KMS-11 (cell line): ENCODE results near the gene NDUFV2.
A peak's percentile ranks its signal among the peaks of the same experiment; 100 is the strongest.

Experiments
- H2AFZ ChIP-seq: fragments of 200-600 bp; sonication (generic); 2 replicates; pipeline ENCODE4 v1.6.1; 2016; ENCODE audit warnings: antibody characterized with exemption, mixed run types, low read depth
- H3K27ac ChIP-seq: fragments of 200-600 bp; sonication (generic); 2 replicates; pipeline ENCODE4 v1.6.1; 2016; ENCODE audit warnings: mild to moderate bottlenecking, mixed run types
- H3K27me3 ChIP-seq: fragments of 200-600 bp; sonication (generic); 2 replicates; pipeline ENCODE4 v1.6.1; 2017; ENCODE audit warnings: mild to moderate bottlenecking, low read depth, mixed run types, moderate library complexity; ENCODE audit not compliant: insufficient read depth
- H3K36me3 ChIP-seq: fragments of 200-600 bp; sonication (generic); 2 replicates; pipeline ENCODE4 v1.6.1; 2017; ENCODE audit warnings: mild to moderate bottlenecking, mixed run types; ENCODE audit not compliant: insufficient read depth
- H3K4me1 ChIP-seq: fragments of 200-600 bp; sonication (generic); 2 replicates; pipeline ENCODE4 v1.6.1; 2016; ENCODE audit warnings: mild to moderate bottlenecking, low read depth, mixed run types; ENCODE audit not compliant: poor library complexity, severe bottlenecking
- H3K4me2 ChIP-seq: fragments of 200-600 bp; sonication (generic); 2 replicates; pipeline ENCODE4 v1.7.0; 2016; ENCODE audit warnings: mild to moderate bottlenecking, mixed run types
- H3K4me3 ChIP-seq: fragments of 200-600 bp; sonication (generic); IDR thresholded peaks from 2 replicates; pipeline ENCODE4 v1.6.1; 2017; ENCODE audit warnings: low read depth, low read length, mixed read lengths; ENCODE audit not compliant: insufficient read depth
- H3K79me2 ChIP-seq: fragments of 200-600 bp; sonication (generic); 2 replicates; pipeline ENCODE4 v1.6.1; 2016; ENCODE audit warnings: low read depth, mixed run types; ENCODE audit not compliant: insufficient read depth
- H3K9ac ChIP-seq: fragments of 200-600 bp; sonication (generic); 2 replicates; pipeline ENCODE4 v1.6.1; 2016; ENCODE audit warnings: mild to moderate bottlenecking, mixed run types
- H4K20me1 ChIP-seq: fragments of 200-600 bp; sonication (generic); 2 replicates; pipeline ENCODE4 v1.6.1; 2016; ENCODE audit warnings: mild to moderate bottlenecking, mixed run types; ENCODE audit not compliant: insufficient read depth
- CTCF ChIP-seq: fragments of 200-600 bp; sonication (generic); conservative IDR thresholded peaks from 2 replicates; pipeline ENCODE4 v1.6.1; 2017; ENCODE audit warnings: low read depth, mild to moderate bottlenecking, antibody characterized with exemption, low read length, moderate library complexity, mixed read lengths

Gene NDUFV2

GRCh38 chr18:9104244-9104901, 1.9 kb downstream of the NDUFV2 start:
- H4K20me1 ChIP-seq = peaks cover 23% of the 10 kb centered on the region
- H3K4me3 ChIP-seq = no peak overlapping the region
- H3K4me2 ChIP-seq = peak overlapping the region; percentile 99
- H2AFZ ChIP-seq = no peak overlapping the region
- peak overlapping the region; percentile 90 for H3K27ac ChIP-seq
- peaks cover 79% of the 10 kb centered on the region for H3K79me2 ChIP-seq
- no peaks in the 10 kb centered on the region for H3K27me3 ChIP-seq
- H3K36me3 ChIP-seq = no peaks in the 10 kb centered on the region
- H3K4me1 ChIP-seq = peaks cover 51% of the 10 kb centered on the region
- no peak for TF ChIP-seq CTCF
- H3K9ac ChIP-seq = peak overlapping the region; percentile 82

DNA sequence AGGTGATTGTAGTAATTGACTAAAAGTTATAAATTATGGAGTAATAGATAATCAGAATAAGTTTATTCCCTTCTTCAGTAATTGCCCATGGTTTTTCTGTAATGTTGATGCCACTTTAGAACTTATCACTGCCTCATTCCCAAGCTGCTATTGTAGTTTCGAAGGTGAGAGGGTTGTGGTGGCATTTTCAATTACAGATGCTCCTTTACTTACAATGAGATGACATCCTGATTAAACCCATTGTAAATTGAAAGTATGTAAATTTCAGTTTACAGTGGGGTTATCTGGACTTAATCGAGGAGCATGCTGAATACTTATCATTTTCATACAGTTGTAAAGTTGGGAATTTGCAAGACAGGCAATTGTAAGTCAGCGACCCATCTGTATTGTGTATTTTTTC, 2.9 kb downstream of the NDUFV2 start:
- peaks cover 24% of the 10 kb centered on the region for H4K20me1 ChIP-seq
- peaks cover 89% of the 10 kb centered on the region for H3K79me2 ChIP-seq
- no peak overlapping the region for H3K4me3 ChIP-seq
- peak overlapping the region; percentile 90 for H3K27ac ChIP-seq
- H3K4me1 ChIP-seq = peaks cover 61% of the 10 kb centered on the region
- H3K4me2 ChIP-seq = peak overlapping the region; percentile 99
- H3K27me3 ChIP-seq = no peaks in the 10 kb centered on the region
- peak overlapping the region; percentile 82 for H3K9ac ChIP-seq
- H2AFZ ChIP-seq = no peak overlapping the region
- TF ChIP-seq CTCF = no peak
- H3K36me3 ChIP-seq = no peaks in the 10 kb centered on the region

GRCh38 chr18:9106094-9106493, 3.6 kb downstream of the NDUFV2 start:
- H3K9ac ChIP-seq = peak overlapping the region; percentile 82; the same call in 1 of the 2 replicates
- H3K36me3 ChIP-seq = no peaks in the 10 kb centered on the region
- H3K27ac ChIP-seq = peak overlapping the region; percentile 90
- peaks cover 68% of the 10 kb centered on the region for H3K4me1 ChIP-seq
- no peak overlapping the region for H2AFZ ChIP-seq
- H4K20me1 ChIP-seq = peaks cover 28% of the 10 kb centered on the region
- peak overlapping the region; percentile 99 for H3K4me2 ChIP-seq
- H3K79me2 ChIP-seq = peaks cover 96% of the 10 kb centered on the region
- no peaks in the 10 kb centered on the region for H3K27me3 ChIP-seq
- no peak for TF ChIP-seq CTCF
- no peak overlapping the region for H3K4me3 ChIP-seq

- Histone ChIP-seq H3K4me1 (peaks cover 70% of the 10 kb centered on the region), H3K4me2 (peak overlapping the region; percentile 99), H4K20me1 (peaks cover 29% of the 10 kb centered on the region), H3K27ac (peak overlapping the region; percentile 90), H3K27me3 (no peaks in the 10 kb centered on the region), H3K36me3 (no peaks in the 10 kb centered on the region), H2AFZ (no peak overlapping the region), H3K9ac (peak overlapping the region; percentile 82), H3K79me2 (peaks cover 96% of the 10 kb centered on the region), H3K4me3 (no peak overlapping the region)
- TF ChIP-seq CTCF = no peak
Measured at GRCh38 chr18:9106800-9107584, 4.5 kb downstream of the NDUFV2 start.
